Mononuclear cell (primary cell): ENCODE results near the gene SEPTIN12. TPM values are rescaled to one million over a fixed set of nuclear protein-coding genes. Genes with fewer than 3 reads are reported as not detected.
"Not testable (repeated sequence)": the region's sequence is repeated elsewhere in the genome, so short reads cannot be mapped to it uniquely, and the experiment has no call there.

ENCODE experiments used
- H3K27me3 ChIP-seq: 2 replicates; pipeline ENCODE4 v1.6.0; 2011; ENCODE audit warnings: low read length, control low read depth; ENCODE audit not compliant: insufficient read depth
- H3K4me1 ChIP-seq: 2 replicates; pipeline ENCODE4 v1.5.1; 2011; ENCODE audit warnings: mild to moderate bottlenecking, low read length, control low read depth; ENCODE audit not compliant: insufficient read depth
- H3K4me3 ChIP-seq: 2 replicates; pipeline ENCODE4 v1.5.1; 2011; ENCODE audit warnings: mild to moderate bottlenecking, low read length, moderate library complexity
- H3K9me3 ChIP-seq: 2 replicates; pipeline ENCODE4 v1.5.1; 2011; ENCODE audit warnings: low read depth, mild to moderate bottlenecking, control low read depth, low read length
- total RNA-seq: library from RNA; depleted of rRNA; stranded (reverse); fragments of >200 nt; gene quantifications from one replicate; pipeline ENCODE4 v1.2.3, GENCODE V29; 2012

The SEPTIN12 gene
- total RNA-seq, 1 donor = not detected

DNA sequence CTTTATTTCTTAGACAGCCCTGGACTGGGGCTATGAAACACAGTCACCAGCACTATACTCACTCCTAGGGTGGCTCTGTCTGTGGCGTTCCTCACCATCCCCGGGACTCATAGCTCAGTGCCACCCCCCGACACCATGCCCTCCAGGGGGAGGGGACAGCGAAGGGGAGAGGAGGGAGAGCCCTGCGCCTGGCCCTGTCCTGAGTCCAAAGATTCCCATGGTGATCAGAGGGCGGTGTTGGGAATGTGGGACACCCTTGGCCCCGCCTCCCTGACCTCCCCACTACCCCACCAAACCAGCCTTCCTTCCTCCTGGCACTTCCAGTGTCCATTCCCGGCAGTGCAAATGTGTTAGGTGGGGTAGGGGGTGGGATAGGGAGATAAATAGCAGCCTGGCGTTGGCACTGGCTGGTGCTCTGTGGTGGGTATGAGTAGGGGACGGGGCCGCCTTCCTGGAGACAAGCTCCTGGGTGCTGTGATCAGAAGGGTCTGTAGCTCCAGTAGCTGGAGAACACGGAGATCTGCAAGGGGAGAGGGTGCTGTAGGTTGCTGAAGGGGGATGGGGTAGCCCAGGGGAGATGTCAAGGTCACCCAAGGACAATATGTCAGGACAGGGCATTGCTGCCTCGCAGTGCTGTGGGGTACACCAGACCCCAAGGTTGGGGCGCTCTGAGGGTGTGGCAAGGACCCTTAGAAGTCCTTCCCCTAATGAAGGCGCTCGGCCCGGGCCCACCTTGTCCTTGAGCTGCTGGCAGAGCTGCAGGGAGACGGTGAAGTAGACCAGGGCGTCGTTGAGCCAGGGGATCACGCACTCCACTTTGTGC is 9.0 kb upstream of the SEPTIN12 start:
- no peaks in the 10 kb centered on the region for H3K27me3 ChIP-seq
- H3K4me1 ChIP-seq = peaks cover 21% of the 10 kb centered on the region
- no peak overlapping the region for H3K4me3 ChIP-seq
- no peaks in the 10 kb centered on the region for H3K9me3 ChIP-seq

DNA sequence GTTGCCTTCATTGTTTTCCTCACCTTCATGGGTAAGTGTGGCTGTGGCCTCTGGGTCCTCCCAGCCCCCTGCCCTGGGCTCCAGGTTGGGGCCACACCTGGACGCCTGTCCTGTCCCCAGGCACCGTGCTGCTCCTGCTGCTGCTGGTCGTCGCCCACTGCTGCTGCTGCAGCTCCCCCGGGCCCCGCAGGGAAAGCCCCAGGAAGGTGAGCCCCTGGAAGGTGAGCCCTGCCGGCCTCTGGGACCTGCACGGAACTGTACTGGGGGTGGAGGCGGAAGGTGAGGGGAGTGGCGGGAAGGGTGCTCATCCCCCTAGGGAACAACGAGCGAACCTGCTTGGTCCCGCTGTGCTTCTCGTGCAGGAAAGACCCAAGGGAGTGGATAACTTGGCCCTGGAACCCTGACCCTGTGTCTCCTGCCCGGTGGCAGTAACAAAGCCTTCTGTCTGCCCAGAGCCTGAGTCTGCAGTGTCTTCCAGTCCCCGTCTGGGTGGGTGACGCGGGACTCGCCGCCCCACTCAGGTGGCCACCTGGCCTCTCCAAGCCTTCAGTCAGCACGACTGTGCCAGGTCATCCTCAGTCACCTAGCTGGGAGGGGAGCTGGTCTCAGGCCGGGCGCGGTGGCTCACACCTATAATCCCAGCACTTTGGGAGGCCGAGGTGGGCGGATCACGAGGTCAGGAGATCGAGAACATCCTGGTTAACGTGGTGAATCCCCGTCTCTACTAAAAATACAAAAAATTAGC is 7.9 kb upstream of the SEPTIN12 start:
- Histone ChIP-seq H3K9me3 (no peaks in the 10 kb centered on the region), H3K27me3 (no peaks in the 10 kb centered on the region), H3K4me1 (peaks cover 10% of the 10 kb centered on the region), H3K4me3 (no peak overlapping the region)

DNA sequence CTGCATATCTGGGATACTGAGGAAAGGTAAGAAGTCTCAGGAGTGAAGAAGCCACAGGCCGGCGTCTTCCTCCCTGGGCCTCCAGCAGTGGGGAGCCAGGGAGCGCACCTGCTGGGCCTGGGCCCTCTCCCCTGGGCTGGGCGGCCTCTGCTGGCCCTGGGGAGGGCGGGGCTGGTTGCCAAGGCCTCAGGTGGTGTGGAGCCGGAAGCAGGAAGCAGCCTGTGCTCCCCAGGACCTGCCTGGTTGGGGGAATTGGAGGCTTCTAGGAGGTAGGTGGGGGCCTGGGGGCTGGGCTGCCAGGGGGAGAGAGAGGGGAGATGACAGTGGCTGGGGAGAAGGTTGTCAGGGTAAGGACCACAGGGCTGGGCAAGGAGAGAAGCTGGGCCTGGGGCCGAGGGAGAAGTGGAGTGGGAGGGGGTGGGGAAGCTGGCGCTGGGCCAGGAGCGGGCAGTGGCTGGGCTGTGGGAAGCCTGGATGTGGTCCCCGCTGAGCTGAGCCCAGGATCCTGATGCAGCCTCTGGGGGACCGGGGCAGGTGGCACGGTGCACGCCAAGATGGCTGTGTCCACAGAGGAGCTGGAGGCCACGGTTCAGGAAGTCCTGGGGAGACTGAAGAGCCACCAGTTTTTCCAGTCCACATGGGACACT is 7.2 kb upstream of the SEPTIN12 start, which contains the start of gene SMIM22:
Gene SMIM22 (plus strand): TSS at position 189 of the 647 bp plus-strand sequence. CDS start 366 bp downstream, at position 555.
- no peak within 1 kb of the TSS for H3K4me3 ChIP-seq
- H3K27me3 ChIP-seq = no peaks in the 10 kb centered on the region
- no peaks in the 10 kb centered on the region for H3K9me3 ChIP-seq
- H3K4me1 ChIP-seq = peaks cover 4% of the 10 kb centered on the region

DNA sequence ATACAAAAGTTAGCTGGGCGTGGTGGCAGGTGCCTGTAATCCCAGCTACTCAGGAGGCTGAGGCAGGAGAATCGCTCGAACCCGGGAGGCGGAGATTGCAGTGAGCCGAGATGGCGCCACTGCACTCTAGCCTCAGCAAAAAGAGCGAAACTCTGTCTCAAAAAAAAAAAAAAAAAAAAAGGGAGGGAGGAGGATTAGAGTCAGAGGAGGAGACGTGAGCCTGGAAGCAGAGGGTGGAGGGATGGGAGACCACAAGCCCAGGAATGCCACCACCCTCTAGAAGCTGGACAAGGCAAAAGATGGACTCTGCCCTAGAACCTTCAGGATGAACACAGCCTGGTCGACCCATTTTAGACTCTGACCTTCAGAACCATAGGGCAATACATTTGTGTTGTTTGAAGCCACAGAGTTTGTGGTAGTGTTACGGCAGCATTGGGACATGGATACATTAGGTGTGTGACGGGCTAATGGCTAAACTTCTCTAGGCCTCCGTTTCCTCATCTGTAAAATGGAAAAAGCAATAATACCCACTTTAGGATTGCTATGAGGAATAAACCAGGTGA is 4.9 kb upstream of the SEPTIN12 start:
- Histone ChIP-seq H3K4me3 (no peak overlapping the region), H3K27me3 (no peaks in the 10 kb centered on the region)

DNA sequence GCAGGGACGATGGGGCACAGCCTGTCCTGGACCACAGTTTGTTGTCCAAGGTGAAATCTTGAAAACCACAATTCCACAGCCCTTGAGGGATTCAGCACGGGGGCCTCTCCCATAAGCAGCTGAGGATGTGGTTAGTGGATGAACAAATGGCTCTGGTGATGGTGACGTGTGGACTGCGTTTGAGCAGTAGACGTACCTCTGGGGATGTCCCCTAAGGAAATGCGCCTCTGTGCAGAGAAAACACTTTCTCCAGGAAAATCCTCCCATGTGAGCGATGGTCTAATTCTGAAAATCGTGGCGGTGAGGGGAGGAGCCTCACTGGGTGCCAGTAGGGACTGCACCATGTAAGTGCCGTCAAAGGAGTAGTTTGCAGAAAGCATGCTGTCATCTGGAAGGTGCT is 2.7 kb upstream of the SEPTIN12 start:
- no peak overlapping the region for H3K4me3 ChIP-seq
- no peaks in the 10 kb centered on the region for H3K27me3 ChIP-seq
- H3K4me1 ChIP-seq = no peaks in the 10 kb centered on the region
- no peaks in the 10 kb centered on the region for H3K9me3 ChIP-seq

More for the DNA sequence above, 4.9 kb upstream of the SEPTIN12 start:
- no peaks in the 10 kb centered on the region for H3K9me3 ChIP-seq
- no peaks in the 10 kb centered on the region for H3K4me1 ChIP-seq

DNA sequence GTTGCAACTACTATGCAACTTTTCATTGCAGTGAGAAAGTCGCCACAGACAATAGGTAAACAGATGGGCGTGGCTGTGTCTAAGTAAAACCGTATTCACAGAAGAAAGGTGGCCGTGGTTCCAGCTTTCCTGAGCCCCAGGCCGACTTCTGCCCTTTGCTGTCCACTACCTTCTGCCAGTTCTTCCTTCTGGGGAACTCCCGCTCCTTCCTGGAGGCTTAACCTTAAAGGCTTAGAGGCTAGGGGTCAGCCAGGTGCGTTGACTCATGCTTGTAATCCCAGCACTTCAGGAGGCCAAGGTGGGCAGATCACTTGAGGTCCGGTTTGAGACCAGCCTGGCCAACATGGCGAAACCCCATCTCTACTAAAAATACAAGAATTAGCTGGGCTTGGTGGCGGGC is 2.1 kb upstream of the SEPTIN12 start:
- Histone ChIP-seq H3K9me3 (no peaks in the 10 kb centered on the region), H3K27me3 (no peaks in the 10 kb centered on the region), H3K4me3 (no peak overlapping the region), H3K4me1 (no peaks in the 10 kb centered on the region)

DNA sequence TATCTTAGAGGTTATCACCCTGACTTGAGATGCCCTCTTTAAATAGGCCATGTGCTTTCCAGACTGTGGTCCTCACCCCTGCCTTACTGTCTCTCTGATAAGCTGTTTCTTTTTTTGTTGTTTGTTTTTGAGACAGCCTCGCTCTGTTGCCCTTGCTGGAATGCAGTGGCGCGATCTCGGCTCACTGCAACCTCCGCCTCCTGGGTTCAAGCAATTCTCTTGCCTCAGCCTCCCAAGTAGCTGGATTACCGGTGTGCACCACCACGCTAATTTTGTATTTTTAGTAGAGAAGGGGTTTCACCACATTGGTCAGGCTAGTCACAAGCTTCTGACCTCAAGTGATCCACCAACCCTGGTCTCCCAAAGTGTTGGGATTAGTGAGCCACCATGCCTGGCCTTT is 765 bp upstream of the SEPTIN12 start:
- no peaks in the 10 kb centered on the region for H3K4me1 ChIP-seq
- no peak overlapping the region for H3K4me3 ChIP-seq
- H3K27me3 ChIP-seq = no peaks in the 10 kb centered on the region
- no peaks in the 10 kb centered on the region for H3K9me3 ChIP-seq

DNA sequence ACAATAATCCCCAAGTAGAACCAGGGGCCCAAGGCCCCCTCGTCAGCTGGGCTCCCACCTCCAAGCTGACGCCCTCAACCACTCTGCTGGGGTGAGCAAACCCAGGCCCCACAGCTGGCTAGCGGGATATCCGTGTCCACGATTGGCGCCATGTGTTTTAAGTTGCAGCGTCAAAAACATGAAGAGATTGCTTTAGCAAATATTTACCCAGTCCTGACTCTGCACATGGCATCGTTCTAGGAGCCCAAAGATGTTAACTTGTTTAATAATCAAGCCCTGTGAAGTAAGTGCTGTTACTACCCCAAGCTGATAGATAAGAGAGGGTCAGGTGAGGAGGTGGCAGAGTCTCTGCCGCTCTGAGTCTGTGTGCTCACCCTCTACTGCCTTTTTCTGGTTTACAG is 344 bp upstream of the SEPTIN12 start:
- Histone ChIP-seq H3K27me3 (no peaks in the 10 kb centered on the region), H3K9me3 (no peaks in the 10 kb centered on the region), H3K4me1 (no peaks in the 10 kb centered on the region), H3K4me3 (no peak overlapping the region)

DNA sequence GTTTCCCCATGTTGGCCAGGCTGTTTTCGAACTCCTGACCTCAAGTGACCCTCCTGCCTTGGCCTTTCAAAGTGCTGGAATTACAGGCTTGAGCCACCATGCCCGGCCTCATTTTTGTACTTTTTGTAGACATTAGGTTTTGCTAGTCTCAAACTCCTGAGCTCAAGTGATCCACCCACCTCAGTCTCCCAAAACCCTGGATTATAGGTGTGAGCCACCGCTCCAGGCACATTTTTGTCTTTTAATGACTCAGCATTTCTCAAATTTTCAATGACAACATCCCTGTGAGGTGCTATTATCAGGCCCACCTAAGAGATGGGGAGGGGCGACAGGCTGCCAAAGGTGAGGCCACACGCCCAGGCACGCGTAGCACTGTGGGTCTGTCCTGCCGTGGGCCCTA is 1.1 kb downstream of the SEPTIN12 start:
- H3K9me3 ChIP-seq = no peaks in the 10 kb centered on the region
- peaks cover 5% of the 10 kb centered on the region for H3K4me1 ChIP-seq
- H3K27me3 ChIP-seq = no peaks in the 10 kb centered on the region
- H3K4me3 ChIP-seq = no peak overlapping the region

DNA sequence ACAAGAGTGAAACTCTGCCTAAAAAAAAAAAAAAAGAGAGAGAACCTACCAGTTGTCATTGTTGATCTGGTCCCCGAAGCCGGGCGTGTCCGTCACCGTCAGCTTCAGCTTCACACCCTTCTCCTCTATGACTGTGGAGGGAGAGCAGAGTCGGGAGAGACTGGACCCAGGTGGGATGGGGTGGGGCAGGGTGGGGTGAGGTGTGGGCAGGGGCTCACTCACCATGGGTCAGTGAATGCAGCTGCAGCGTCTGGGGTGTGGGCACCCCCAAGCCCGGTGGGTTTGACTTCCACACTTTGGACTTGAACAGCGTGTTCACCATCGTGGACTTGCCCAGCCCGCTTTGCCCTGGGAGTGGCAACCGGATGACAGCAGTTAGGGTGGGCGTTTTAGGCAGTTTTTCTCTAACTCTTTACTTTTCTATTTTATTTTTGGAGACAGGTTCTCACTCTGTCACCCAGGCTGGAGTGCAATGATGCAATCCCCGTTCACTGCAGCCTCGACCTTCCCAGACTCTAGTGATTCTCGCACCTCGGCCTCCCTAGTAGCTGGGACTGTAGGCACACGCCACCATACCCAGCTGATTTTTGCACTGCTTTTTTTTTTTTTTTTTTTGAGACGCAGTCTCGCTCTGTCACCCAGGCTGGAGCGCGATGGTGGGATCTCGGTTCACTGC is 2.2 kb downstream of the SEPTIN12 start:
- no peaks in the 10 kb centered on the region for H3K9me3 ChIP-seq
- no peak overlapping the region for H3K4me3 ChIP-seq
- peaks cover 10% of the 10 kb centered on the region for H3K4me1 ChIP-seq
- H3K27me3 ChIP-seq = no peaks in the 10 kb centered on the region

DNA sequence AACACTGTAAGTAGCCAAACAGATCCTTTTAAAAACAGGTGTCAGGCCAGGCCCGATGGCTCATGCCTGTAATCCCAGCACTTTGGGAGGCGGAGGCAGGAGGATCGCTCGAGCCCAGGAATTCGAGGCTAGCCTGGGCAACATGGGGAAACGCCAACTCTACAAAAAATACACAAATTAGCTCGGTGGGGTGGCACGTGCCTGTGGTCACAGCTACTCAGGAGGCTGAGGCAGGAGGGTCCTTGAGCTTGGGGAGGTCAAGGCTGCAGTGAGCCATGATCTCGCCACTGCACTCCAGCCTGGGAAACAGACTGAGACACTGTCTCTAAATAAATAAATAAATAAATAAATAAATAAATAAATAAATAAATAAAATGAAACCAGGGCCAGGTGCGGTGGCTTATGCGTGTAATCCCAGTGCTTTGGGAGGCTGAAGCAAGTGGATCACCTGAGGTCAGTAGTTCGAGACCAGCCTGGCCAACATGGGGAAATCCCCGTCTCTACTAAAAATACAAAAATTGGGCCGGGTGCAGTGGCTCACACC is 3.6 kb downstream of the SEPTIN12 start:
- not testable (repeated sequence) for H3K27me3 ChIP-seq, H3K4me3 ChIP-seq, H3K9me3 ChIP-seq
- peaks cover 10% of the 10 kb centered on the region for H3K4me1 ChIP-seq

DNA sequence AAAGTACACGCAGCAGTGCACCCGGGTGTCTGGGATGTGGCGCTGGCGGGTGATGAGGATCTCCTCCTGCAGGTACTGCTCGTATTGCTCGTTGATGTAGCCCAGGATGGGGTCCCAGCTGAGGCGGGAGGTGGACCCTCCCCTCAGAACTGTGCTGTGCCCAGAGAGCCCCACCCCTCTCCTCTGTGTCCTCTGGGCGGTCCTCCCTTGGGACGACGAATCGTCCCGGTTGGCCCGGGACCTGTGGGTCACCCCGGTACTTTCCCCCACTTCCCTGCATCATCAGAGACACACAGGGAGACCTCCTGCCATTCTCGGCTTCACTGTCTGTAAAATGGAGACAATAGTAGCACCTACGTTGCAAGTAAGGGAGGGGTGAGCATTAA is 4.2 kb downstream of the SEPTIN12 start:
- Histone ChIP-seq H3K27me3 (no peaks in the 10 kb centered on the region), H3K4me3 (no peak overlapping the region), H3K4me1 (peaks cover 10% of the 10 kb centered on the region), H3K9me3 (no peaks in the 10 kb centered on the region)

DNA sequence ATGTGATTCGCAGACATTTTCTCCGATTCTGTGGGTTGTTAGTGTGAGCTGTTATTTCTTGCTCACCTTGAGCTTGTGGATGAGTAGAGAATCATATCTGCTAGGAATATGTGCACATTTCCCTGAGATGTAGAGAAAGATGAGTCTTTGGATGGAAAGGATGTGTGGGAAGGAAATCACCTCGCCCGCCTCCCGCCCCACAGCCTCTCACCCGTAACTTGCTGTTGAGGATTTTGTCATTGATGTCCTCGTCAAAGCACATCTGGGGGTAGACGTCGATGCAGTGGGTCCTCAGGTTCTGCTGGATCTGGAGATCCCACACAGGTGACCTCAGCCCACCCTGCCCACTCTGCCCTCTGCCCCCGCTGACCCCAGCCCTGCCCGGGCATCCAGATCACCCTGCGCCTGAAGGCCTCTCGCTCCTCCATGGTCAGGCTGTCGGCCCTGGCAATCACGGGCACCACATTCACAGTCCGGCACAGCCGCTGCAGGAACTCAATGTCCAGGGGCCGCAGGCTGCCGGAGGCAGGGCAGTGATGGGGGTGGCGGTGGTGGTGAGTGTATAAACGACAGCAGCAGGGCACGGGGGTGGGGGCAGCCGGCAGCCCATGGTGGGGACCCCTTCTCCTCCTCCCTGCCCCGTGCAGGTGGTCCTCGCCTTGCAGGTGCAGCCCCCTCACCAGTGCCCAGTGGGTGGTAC is 4.7 kb downstream of the SEPTIN12 start:
- Histone ChIP-seq H3K27me3 (no peaks in the 10 kb centered on the region), H3K4me3 (no peak overlapping the region)

DNA sequence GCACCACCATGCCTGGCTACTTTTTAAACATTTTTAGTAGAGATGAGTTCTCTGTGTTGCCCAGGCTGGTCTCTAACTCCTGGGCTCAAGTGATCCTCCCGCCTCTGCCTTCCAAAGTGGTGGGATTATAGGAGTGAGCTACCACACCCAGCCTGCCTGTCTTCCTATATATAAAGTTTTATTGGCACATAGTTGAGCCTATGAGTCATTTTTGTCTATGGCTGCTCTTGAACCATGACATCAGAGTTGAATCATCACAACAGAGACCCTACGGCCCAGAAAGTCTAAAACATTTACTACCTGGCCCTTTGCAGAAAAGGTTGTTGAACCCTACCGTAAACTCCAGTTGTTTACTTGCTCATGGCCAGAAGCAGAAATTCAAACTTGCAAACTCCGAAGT is 7.9 kb downstream of the SEPTIN12 start:
- Histone ChIP-seq H3K27me3 (no peaks in the 10 kb centered on the region), H3K9me3 (no peaks in the 10 kb centered on the region), H3K4me1 (peaks cover 10% of the 10 kb centered on the region), H3K4me3 (no peak overlapping the region)

More for the DNA sequence above, 4.7 kb downstream of the SEPTIN12 start:
- Histone ChIP-seq H3K4me1 (peaks cover 10% of the 10 kb centered on the region), H3K9me3 (no peaks in the 10 kb centered on the region)
